ENCODE measurements around the gene AGPS. TPM values are rescaled to one million over a fixed set of nuclear protein-coding genes. Genes with fewer than 3 reads are reported as not detected.
A peak's percentile ranks its signal among the peaks of the same experiment; 100 is the strongest.

The AGPS gene
- total and polyA plus RNA-seq, 9 of the 15 experiments (the other 6 are each of a cell fraction or from before 2014, with no cell fraction given): 15.5 to 211 (median 63.1) TPM

DNA sequence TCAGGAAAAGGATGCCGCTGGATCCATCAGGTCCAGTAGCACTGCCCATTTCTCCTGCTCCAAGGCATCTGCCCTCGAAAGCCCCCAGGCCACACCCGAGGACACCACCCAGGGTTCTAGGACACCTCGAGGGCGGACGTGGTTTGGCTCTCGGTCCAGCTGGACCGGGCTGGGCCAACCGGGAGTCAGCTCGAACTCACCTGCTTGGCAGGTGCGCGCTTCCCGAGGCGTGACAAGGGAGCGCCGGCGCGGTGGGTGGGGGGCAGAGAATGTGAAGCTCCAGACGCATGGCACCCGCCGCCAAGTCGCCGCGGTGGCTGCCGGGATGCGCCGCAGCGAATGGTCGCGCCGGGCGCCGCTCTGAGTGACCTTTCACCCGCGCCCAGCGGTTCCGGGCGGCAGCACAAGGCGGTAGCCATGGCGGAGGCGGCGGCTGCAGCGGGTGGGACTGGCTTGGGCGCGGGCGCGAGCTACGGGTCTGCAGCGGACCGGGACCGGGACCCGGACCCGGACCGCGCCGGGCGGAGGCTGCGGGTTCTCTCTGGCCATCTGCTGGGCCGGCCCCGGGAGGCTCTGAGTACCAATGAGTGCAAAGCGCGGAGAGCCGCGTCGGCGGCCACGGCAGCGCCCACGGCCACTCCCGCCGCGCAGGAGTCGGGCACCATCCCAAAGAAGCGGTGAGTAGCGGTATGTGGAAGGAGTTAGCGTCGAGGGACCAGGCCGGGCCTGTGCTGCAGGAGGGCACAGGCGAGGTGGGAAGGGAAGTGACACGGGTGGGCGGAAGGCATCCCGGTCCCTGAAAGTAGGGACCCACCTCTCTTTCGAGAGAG lies at the start of gene AGPS (continued):
- TF ChIP-seq ZFP1 (CRISPR knock-in tag; IDR thresholded peaks at IDR 0.05) (no peak), CBX3 (IDR thresholded peaks at IDR 0.05; ENCODE audit: borderline replicate concordance in 1 of 2, low read length in 2 of 2) (peak in 1 of 2 experiments; percentile 87; a peak in 2 of 3 replicates), HOMEZ (CRISPR knock-in tag; IDR thresholded peaks at IDR 0.05) (peak; percentile 88), TOE1 (IDR thresholded peaks at IDR 0.05; ENCODE audit: borderline replicate concordance) (peak; percentile 62; the same call in 1 of the 2 replicates), TOE1 (CRISPR knock-in tag; IDR thresholded peaks at IDR 0.05; ENCODE audit: borderline replicate concordance, low read depth) (0 out of 2 replicates have a peak, but pooled peaks have one; percentile 15), XRCC5 (IDR thresholded peaks at IDR 0.05; ENCODE audit: low read depth, low read length) (peak; percentile 51), HLTF (IDR thresholded peaks at IDR 0.05) (no peak), ZNF780A (CRISPR knock-in tag; IDR thresholded peaks at IDR 0.05) (no peak), ILK (tag; IDR thresholded peaks at IDR 0.05; ENCODE audit: borderline replicate concordance, low read depth) (no peak), ZBTB7A (IDR thresholded peaks at IDR 0.05; ENCODE audit: borderline replicate concordance, control insufficient read depth, low read depth, low read length) (peak; percentile 66; the same call in 1 of the 2 replicates), NCOA2 (IDR thresholded peaks at IDR 0.05; ENCODE audit: partially characterized antibody in 2 of 2) (no peak), NR2C2 (CRISPR knock-in tag; IDR thresholded peaks at IDR 0.05) (peak; percentile 99), NR2C2 (tag; IDR thresholded peaks at IDR 0.05) (peak; percentile 100), MAFG (tag; conservative IDR thresholded peaks at IDR 0.05) (no peak), CCAR2 (IDR thresholded peaks at IDR 0.05; ENCODE audit: low read depth, low read length) (no peak), HNRNPUL1 (IDR thresholded peaks at IDR 0.05; ENCODE audit: low read length) (no peak), CAMTA2 (CRISPR knock-in tag; conservative IDR thresholded peaks at IDR 0.05) (peak; percentile 85; the same call in 1 of the 2 replicates), MYNN (IDR thresholded peaks at IDR 0.05) (no peak), MYNN (CRISPR knock-in tag; IDR thresholded peaks at IDR 0.05) (no peak), RNF2 (IDR thresholded peaks at IDR 0.05) (peak; percentile 76), CTBP1 (IDR thresholded peaks at IDR 0.05; ENCODE audit: borderline replicate concordance) (peak; percentile 92), ETV6 (IDR thresholded peaks at IDR 0.05; ENCODE audit: borderline replicate concordance in 1 of 2, low read depth in 2 of 2, low read length in 1 of 2) (no peak; a peak in 1 of 4 replicates), ETV6 (CRISPR knock-in tag; IDR thresholded peaks at IDR 0.05; ENCODE audit: borderline replicate concordance) (0 out of 2 replicates have a peak, but pooled peaks have one; percentile 28), MCM3 (IDR thresholded peaks at IDR 0.05) (no peak), LCOR (CRISPR knock-in tag; IDR thresholded peaks at IDR 0.05) (peak; percentile 76), SMARCA5 (IDR thresholded peaks at IDR 0.05) (no peak), PHB (CRISPR knock-in tag; IDR thresholded peaks at IDR 0.05) (peak; percentile 94), TRIM28 (IDR thresholded peaks at IDR 0.05) (0 out of 2 replicates have a peak, but pooled peaks have one; percentile 17)
- TF ChIP-seq, protein P1, sequence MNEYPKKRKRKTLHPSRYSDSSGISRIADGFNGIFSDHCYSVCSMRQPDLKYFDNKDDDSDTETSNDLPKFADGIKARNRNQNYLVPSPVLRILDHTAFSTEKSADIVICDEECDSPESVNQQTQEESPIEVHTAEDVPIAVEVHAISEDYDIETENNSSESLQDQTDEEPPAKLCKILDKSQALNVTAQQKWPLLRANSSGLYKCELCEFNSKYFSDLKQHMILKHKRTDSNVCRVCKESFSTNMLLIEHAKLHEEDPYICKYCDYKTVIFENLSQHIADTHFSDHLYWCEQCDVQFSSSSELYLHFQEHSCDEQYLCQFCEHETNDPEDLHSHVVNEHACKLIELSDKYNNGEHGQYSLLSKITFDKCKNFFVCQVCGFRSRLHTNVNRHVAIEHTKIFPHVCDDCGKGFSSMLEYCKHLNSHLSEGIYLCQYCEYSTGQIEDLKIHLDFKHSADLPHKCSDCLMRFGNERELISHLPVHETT (CRISPR knock-in tag; conservative IDR thresholded peaks at IDR 0.05 in 1 of 2, IDR thresholded peaks at IDR 0.05 in 1 of 2): peak in 1 of 2 experiments; percentile 93; a peak in 2 of 4 replicates
